ENCODE measurements around the gene EDC3.
"Not testable (repeated sequence)": the region's sequence is repeated elsewhere in the genome, so short reads cannot be mapped to it uniquely, and the experiment has no call there.

EDC3 gene, protein sequence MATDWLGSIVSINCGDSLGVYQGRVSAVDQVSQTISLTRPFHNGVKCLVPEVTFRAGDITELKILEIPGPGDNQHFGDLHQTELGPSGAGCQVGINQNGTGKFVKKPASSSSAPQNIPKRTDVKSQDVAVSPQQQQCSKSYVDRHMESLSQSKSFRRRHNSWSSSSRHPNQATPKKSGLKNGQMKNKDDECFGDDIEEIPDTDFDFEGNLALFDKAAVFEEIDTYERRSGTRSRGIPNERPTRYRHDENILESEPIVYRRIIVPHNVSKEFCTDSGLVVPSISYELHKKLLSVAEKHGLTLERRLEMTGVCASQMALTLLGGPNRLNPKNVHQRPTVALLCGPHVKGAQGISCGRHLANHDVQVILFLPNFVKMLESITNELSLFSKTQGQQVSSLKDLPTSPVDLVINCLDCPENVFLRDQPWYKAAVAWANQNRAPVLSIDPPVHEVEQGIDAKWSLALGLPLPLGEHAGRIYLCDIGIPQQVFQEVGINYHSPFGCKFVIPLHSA

DNA sequence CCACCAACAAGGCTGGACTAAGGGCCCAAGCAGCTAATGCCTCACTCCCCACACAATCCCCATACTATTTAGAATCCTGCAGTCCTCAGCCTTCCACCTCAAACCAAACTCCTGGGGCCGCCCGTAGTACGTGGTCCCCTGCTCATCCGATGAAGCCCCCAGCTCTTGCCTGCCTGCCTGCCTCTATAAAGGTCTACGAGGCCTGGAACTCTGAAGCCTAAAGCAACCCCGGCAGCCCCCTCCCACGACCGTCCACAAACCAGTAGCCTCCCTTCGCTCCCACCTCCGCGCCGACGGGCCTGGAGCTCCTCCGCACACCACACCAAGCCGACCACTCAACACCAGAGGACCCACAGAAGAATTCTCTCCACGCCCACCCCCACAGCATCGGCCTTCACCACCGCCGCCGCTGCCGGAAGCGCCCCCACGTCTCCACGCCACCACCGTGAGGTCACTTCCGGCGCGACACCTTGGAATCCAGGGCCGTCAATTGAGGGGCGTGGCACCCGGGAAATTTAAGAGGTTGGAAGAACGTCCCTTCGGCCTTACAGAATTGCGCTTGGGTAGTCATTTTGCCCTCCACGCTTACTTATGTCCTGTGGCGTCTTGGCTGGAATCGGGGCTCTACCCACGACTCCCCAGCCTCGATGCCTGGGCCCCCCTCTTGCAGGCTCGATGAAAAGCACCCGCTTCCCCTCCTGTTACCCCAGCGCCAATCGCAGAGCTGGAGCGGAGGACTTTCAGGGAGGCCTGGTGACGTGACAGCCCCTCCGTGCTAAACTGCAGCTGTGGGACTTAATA is at the start of gene EDC3:
TSS of gene EDC3 (minus strand) at position 428 of the 801 bp plus-strand sequence. CDS start 20,900 bp downstream, outside the sequence.
- DNase-seq: peak; percentile 86

DNA sequence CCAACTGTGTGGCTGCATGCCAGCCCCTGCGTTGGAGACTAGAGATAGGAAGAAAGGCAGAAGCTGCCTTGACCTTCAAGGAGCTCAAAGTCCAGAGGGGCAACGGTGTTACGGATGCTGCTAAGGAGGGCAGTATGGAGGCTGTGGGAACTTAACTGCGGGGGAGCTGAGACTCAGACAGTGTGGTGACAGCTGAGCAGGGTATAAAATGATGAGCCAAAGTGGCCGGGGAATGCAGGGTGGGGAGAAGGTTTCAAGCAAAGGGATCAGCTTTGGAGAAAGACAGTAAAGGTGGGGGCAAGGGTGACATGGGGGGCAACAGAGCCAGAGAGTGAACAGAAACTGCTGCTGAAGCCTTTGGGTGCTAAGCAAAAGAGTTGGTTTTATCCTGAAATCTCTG is 46.6 kb upstream of the EDC3 start:
- DNase-seq: no peak

DNA sequence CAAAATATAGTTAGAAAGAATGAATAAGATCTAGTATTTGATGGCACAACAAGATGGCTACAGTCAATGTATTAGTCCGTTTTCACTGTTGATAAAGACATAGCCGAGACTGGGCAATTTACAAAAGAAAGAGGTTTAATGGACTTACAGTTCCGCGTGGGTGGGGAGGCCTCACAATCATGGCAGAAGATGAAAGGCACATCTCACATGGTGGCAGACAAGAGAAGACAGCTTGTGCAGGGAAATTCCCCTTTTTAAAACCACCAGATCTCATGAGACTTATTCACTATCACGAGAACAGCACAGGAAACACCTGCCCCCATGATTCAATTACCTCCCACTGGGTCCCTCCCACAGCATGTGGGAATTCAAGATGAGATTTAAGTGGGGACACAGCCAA is 42.4 kb upstream of the EDC3 start:
- DNase-seq: not testable (repeated sequence)

DNA sequence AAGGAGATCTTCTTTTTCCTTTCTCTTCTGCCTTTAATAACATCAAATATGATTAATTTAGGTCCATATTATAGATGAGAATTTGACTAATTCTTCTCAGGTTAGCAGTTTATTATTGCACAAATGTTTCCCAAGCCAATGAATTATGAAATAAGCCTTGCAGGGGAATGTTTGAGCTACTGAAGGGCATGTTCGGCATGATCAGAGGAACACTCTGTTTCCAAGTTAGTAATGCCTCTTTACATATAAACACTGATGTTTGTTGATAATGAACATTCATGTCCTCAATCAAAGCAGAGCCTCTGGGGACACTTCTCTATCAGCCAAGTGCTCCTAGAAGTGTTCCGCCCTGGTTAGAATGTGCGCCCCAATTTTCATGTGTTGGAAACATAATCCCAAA is 39.5 kb upstream of the EDC3 start:
- DNase-seq: no peak

DNA sequence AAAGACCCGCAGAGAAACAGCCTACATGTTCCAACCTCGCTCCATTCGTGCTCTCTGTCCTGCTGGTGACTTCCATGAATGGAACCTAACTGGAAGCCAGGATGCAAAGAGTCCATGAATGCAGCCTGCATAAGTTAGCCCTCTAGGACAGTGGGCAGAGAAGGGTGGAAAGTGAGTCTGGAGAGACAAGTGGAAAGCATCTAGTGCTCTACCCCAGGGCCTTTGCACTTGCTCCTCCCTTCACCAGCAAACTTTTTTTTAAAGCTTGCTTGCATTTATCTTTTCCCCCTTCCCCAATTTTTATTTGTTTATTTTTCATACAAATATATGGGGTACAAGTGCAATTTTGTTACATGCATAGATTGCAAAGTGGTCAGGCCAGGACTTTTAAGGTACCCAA is 37.4 kb upstream of the EDC3 start:
- no peak for DNase-seq

DNA sequence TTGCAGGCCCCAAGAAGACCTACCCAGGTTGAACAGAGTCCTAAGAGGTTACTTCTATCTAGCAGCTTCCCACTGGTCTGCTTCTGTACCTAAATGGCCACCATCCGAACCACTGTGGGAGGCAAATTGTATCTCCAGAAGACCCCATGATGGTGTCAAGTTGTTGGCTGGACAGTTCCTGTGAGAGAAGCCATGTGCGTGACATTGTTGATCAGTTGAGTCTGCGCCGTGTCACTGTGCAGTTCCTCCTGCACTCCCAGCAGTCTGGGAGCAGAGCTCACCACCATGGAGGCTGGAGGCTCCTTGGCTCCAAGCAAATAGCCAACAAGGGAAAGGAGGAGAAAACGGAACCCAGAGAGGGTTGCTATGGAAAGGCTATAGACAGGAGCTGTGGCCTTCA is 37.0 kb upstream of the EDC3 start:
- DNase-seq: no peak

DNA sequence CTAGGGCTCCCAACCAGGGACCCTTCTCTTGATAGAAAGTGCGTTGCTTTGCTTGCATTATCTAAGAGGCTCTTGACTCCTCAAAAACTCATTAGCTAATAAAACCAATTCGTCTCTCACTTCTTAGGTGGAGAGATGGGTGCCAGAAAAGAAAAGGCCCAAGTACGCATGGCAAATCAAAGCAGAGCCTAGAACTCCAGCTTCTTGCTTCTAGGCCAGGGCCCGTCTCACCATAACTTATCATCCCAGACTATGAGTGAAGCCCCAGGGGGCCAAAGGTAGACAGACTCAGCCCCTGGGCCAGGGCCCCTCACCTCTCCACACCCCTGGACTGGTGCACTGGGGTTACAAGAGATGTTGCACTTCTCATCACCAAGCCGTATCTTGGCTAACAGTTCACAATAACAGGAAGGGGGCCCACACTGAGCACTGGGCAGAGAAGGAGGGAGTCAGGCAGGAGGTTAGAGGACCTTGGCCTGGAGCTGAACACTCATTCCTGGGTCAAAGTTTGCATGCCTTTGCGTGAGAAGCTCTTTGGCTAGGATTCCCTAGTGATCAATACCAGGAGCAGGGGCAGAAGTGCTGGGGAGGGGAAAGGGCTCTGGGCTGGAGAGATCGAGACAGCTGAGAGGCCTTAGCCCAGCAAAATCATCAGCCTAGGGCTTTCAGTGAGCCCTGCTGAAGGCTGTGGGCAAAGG is 34.9 kb upstream of the EDC3 start:
- DNase-seq: no peak

DNA sequence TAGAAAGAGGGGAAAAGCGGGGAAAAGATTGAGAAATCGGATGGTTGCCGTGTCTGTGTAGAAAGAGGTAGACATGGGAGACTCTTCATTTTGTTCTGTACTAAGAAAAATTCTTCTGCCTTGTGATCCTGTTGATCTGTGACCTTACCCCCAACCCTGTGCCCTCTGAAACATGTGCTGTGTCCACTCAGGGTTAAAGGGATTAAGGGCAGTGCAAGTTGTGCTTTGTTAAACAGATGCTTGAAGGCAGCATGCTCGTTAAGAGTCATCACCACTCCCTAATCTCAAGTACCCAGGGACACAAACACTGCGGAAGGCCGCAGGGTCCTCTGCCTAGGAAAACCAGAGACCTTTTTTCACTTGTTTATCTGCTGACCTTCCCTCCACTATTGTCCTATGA is 33.5 kb upstream of the EDC3 start:
- not testable (repeated sequence) for DNase-seq

DNA sequence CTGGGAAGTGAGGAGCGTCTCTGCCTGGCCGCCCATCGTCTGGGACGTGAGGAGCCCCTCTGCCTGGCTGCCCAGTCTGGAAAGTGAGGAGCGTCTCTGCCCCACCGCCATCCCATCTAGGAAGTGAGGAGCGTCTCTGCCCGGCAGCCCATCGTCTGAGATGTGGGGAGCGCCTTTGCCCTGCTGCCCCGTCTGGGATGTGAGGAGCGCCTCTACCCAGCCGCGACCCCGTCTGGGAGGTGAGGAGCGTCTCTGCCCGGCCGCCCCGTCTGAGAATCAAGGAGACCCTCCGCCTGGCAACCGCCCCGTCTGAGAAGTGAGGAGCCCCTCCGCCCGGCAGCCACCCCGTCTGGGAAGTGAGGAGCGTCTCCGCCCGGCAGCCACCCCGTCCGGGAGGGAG is 32.9 kb upstream of the EDC3 start:
- not testable (repeated sequence) for DNase-seq

DNA sequence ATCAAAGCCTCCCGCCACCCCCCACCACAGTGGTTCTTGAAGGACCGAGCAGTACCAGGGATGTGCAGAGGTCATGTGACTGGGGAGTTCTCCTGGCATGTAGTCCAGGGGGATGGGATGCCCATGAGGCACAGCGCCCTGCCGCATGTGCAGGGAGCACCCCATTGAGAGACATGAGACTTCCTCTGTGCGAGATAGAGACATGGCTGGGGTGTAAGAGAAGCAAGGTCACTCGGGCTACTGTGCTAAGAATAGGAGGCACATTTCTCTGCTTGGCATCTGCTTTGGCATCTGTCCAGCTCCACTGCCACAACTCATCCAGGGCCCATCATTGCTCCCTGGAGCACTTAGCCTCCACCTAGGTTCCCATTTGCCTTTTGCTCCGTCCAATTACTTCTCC is 31.9 kb upstream of the EDC3 start:
- DNase-seq: no peak

DNA sequence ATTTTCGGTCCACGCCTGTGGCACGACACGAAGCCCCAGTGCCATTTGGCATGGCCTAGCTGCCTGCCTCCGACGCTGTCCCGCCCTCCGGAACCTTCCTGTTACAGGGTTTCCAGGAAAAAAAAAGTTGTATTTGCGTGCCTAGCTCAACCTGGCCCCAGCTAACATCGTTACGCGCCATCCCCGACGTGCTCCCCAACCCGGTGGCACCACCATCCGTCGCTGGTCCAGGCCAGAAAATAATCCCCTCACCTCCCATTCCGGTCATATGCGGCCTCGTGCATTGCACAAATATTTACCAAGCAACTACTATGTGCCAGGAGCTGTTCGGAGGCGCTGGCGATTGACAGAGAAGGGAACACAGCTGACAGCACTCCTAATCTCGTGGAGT is 30.9 kb upstream of the EDC3 start:
- DNase-seq: no peak

DNA sequence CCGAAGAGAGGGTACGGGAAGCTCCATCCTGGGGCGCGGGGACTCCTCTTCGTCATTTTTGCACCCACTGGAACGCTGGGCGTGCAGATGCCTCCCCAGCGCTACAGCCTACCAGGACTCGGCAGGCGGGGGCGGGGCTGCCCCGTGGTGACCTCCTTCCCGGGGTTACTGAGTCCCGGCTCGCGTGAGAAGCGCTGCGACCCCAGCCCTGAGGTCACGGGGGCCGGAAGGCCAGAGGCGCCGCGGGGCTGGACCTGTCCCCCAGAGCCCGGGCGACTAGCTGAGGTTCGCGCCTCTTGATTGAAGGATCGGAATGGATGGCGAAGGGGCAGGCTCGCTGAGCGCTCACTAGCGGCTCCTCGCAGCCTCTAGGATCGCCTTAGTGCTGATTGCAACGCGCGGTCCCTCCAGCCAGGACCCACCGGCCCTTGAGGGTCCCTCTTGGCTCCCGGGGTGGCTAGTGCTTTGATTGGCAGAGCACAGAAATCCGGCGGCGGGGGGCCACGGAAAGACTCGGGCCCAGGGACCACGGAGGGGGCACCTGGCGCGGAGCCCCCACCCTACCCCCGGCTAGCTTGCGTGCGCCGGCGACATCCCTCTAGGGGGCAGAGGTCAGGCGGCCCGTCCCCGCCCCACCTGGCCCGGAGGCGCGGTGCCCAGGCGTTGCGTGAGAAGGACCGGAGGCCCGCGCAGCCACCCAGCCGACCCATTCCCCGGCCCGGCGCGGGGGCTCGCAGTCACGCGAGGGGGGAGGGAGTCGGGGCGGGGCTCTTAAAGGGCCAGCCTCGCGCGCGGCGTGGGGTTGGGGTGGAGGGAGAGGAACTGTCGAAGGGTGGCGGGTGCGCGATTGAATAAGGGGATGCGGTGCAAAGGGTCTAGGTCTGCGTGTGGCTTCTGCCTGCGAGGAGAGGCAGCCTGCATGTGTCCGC is 30.3 kb upstream of the EDC3 start:
- peak; percentile 57 for DNase-seq

DNA sequence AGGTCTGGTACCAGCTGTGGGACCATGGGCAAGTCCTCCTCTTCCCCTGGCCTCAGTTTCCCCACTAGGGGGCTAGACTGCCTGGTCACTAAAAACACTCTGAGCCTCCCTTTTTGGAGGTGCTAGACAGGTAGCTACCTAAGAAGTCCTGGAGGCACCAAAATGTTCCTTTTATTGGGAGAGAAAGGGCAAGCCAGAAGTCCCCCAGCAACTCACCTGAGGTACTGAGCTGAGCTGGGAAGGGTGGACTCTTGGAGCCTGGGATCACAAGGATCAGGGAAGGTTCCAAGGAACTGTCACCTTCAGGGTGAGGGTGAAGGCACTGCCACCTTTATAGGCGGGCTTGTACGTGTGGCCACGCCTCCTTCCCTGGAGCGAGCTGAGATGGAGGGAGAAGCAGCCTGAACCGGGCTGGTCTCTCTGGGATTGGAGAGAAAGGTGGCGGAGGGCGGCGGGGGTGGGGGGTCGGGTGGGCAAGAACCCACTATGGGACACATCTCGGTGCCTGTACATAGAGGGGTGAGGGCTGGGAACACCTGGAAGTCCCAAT is 29.5 kb upstream of the EDC3 start, which contains the start of gene CYP1A1:
TSS of gene CYP1A1 (minus strand) at position 304 of the 550 bp plus-strand sequence. CDS start 2,431 bp downstream, outside the sequence.
- DNase-seq: peak; percentile 42

DNA sequence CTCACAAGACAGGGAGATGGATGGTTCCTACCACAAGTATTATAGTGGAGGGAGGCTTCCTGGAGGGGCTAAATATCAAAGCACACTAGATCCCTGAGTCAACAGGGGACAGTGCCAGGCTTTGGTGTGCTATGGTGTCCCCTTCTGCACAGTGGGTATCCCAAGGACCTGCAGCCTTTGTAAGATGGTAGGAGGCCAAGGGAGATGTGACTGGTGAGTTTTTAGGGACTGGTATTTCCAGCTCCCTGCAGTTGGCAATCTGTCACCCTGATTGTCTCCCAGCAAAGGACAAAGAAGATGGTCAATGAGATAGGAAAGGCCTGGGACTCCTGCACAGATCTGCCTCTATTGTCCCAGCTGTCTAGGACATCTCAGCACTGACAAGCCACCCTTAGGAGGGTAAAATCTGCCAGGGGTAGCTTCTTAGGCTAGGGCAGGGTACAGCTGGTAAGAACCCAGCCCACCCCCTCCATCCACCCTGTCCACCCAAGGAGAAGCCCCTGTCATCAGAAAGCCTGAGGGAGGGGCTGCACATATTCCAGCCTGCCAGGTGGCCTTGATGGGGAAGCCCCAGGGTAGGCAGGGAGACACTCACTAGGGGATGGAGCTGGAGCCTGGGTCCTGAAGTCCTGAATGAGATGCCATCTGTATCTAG is 28.9 kb upstream of the EDC3 start:
- DNase-seq: no peak

DNA sequence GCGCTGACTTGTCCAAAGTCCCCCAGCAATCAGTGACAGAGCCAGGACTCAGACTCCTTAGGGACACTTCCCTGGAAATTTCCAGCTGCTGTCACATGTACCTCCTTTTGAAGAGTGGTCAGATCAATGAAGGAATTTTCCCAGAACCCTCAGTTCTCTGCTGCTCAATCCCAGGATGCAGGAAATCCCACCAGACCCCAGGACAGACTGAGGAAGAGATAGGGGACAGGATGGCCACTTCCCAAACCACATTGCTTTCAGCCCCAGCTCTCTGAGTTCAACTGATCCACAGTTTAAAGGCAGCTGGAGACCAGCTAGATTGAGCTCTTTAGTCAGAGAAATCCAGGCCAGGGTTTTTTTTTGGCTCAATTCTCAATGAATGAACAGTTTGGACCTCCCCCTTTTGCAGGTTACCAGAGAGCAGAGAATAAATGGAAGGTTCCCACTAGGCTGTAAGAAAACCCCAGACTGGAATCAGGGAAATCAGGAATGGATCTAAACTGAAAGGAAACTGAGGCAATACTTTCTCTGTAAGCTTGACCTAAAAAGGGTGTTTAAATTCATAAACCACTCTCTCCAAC is 28.0 kb upstream of the EDC3 start:
- DNase-seq: no peak

DNA sequence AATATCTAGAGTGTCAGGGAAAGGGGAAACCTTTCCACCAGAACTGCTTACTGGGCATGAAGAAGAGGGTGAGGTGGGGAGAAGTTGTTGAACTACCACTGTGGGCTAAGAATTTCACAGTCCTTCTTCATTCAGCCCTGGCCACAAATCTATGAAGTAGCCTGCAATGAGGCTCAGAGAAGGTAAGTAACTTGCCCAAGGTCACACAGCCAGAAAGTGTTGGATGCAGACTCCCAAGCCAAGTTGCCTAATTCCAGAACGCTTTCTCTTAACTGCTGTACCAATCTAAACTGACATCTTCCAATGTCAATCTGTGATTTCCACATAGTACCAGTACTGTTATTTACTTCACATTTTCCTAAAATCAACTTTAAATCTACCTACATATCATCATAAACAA is 27.4 kb upstream of the EDC3 start:
- no peak for DNase-seq

DNA sequence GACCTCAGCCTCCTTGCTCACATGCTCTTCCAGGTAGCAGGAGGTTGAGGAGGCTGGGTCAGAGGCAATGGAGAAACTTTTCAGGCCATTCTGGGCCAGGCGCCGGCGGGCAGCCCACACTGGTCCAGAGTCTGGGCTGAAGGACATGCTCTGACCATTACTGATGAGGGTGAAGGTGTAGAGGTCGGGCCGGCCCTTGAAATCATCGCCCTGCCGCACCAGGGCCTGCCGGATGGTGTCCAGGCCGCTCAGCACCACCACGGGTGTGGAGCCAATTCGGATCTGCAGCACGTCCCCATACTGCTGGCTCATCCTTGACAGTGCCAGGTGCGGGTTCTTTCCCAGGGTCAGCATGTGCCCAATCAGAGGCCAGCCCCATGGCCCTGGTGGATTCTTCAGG is 26.8 kb upstream of the EDC3 start:
- no peak for DNase-seq

DNA sequence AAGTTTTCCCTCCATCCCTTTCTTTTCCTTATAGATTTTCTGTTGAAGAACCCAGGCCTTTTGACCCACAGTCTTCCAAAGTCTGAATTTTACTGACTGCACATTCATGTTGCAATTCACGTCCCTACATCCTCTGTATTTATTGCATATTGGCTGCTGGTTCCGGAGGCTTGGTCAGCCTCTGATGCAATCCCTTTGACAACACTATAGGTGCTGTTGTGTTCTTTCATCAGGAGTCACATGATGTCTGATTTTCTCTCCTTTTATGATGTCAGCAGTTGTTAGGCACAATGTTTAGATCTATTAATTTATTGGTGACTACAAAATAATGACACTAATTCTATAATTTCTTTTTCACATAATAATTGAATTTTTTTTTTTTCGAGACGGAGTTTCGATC is 20.8 kb upstream of the EDC3 start:
- no peak for DNase-seq

DNA sequence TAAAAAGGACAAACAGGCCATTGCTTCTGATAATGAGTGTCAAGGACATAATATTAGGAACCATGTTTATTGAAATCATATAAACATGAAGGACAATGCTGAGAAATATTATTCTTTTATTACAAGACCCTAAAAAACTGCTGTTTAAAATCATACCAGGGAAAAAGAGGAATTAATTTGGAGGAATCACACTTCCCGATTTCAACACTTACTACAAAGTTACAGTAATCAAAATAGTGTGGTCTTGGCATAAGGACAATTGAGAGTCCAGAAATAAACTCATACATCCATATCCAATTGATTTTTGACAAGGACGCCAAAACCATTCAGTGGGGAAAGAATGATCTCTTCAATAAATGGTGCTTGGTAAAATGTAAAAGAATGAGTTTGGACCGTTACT is 16.5 kb upstream of the EDC3 start:
- no peak for DNase-seq

DNA sequence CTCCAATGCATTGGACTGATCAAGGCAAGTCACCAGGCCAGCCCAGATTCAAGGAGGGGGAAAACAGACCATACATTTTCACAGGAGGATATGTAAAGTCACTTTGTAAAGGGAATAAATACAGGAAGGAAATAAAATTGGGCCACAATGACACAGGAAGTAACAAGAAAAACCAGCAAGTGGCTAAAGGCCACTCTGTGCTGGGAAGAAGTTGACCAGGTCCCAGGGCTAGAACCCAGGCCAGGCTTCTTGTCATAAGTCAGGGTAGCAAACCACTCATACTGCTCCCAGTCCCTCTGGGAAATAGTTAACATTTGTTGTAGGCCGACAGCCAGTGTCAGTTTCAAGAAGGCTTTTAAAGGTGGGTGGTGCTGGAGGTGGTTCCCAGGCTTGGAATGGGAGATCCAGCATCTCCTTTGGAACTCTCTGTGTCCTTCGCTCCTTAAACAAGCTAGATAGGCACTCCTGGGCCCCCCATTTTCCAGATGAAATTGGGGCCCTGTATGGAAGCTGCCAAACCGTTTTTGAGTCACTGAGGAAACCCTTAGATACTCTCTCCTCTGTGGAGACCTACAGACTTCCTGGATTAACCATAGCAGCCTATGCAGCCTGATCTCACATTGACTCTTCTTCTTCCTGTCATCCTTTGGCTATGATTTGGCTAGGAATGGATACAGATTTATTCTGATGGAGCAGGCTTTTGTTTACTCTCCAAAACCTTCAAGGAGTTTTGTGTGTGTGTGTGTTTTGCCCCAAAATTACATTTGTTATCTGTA is 14.7 kb upstream of the EDC3 start:
- no peak for DNase-seq
